Fibroblast of lung (primary cell): Measurements from ENCODE around the gene FHIT. TPM values are rescaled to one million over a fixed set of nuclear protein-coding genes. Genes with fewer than 3 reads are reported as not detected.

ENCODE experiments used
- DNase-seq, 2 donors: peaks; one replicate each; pipeline versions ENCODE4 v3.0.0 to v3.0.0-alpha.2; 2010; ENCODE audit warnings: low read depth in 2 of 2
- H2AFZ ChIP-seq: 2 replicates; pipeline ENCODE4 v1.5.1; 2012; ENCODE audit warnings: low read length, control low read depth, inconsistent platforms
- H3K27ac ChIP-seq: 2 replicates; pipeline ENCODE4 v1.5.1; 2011; ENCODE audit warnings: low read length, control low read depth; ENCODE audit not compliant: insufficient read depth
- H3K27me3 ChIP-seq: 2 replicates; pipeline ENCODE4 v1.5.1; 2011; ENCODE audit warnings: mild to moderate bottlenecking, low read length; ENCODE audit not compliant: control insufficient read depth, insufficient read depth
- H3K36me3 ChIP-seq: 2 replicates; pipeline ENCODE4 v1.5.1; 2011; ENCODE audit warnings: low read length; ENCODE audit not compliant: control insufficient read depth, insufficient read depth
- H3K4me1 ChIP-seq: 2 replicates; pipeline ENCODE4 v1.5.1; 2011; ENCODE audit warnings: low read length; ENCODE audit not compliant: control insufficient read depth, insufficient read depth; ENCODE audit errors: extremely low read depth
- H3K4me2 ChIP-seq: 2 replicates; pipeline ENCODE4 v1.5.1; 2011; ENCODE audit warnings: low read length, control low read depth; ENCODE audit not compliant: insufficient read depth; ENCODE audit errors: extremely low read depth
- H3K4me3 ChIP-seq, 4 experiments: fragments of 200-600 bp in 1 of 4; sonication (generic) in 1 of 4; replicated peaks in 1 of 4; 2 replicates each; pipeline ENCODE4 v1.5.1; 2011 to 2016; ENCODE audit warnings: low read length in 4 of 4, low read depth in 3 of 4, mild to moderate bottlenecking in 3 of 4, control low read depth in 2 of 4, inconsistent platforms in 1 of 4, mixed read lengths in 1 of 4; ENCODE audit not compliant: insufficient read depth in 1 of 4; ENCODE audit errors: control extremely low read depth in 1 of 4
- H3K79me2 ChIP-seq: 2 replicates; pipeline ENCODE4 v1.5.1; 2012; ENCODE audit warnings: mild to moderate bottlenecking, low read length, inconsistent platforms; ENCODE audit not compliant: control insufficient read depth, insufficient read depth
- H3K9ac ChIP-seq: 2 replicates; pipeline ENCODE4 v1.5.1; 2011; ENCODE audit warnings: mild to moderate bottlenecking, low read length, control low read depth; ENCODE audit not compliant: insufficient read depth
- H3K9me3 ChIP-seq: 2 replicates; pipeline ENCODE4 v1.5.1; 2012; ENCODE audit warnings: low read depth, low read length; ENCODE audit not compliant: control insufficient read depth, insufficient read depth
- H4K20me1 ChIP-seq: 2 replicates; pipeline ENCODE4 v1.5.1; 2011; ENCODE audit warnings: low read length; ENCODE audit not compliant: control insufficient read depth, insufficient read depth; ENCODE audit errors: extremely low read depth
- CTCF ChIP-seq, 2 donors: IDR thresholded peaks in 1 of 2; conservative IDR thresholded peaks in 1 of 2; 1 replicate in 1 of 2; 2 replicates in 1 of 2; pipeline ENCODE4 v1.5.1; 2011 to 2012; ENCODE audit warnings: low read length in 2 of 2, control low read depth in 1 of 2, inconsistent platforms in 1 of 2, low read depth in 1 of 2, mild to moderate bottlenecking in 1 of 2
- EZH2 ChIP-seq: IDR thresholded peaks from 2 replicates; pipeline ENCODE4 v1.5.1; 2012; ENCODE audit warnings: low read length, control low read depth, mild to moderate bottlenecking; ENCODE audit errors: missing control alignments
- polyA plus RNA-seq, 2 donors: library from polyadenylated mRNA; depleted of rRNA in 1 of 2; stranded (reverse) in 1 of 2; unstranded in 1 of 2; fragments of >200 nt; gene quantifications; 2 replicates each; pipeline ENCODE4 v1.2.1, GENCODE V29; 2011 to 2012; ENCODE audit warnings: missing spikeins in 1 of 2
- total RNA-seq: library from RNA; depleted of rRNA; stranded (reverse); fragments of >200 nt; gene quantifications from 2 replicates; pipeline ENCODE4 v1.2.1, GENCODE V29; 2014

FHIT gene
- total and polyA plus RNA-seq, 2 donors (not counting 1 experiment from before 2014, with no cell fraction given), result 0.79 to 2.1 TPM

- Histone ChIP-seq H3K4me3 (no peak overlapping the region), H2AFZ (no peak overlapping the region), H3K27me3 (no peaks in the 10 kb centered on the region), H4K20me1 (no peaks in the 10 kb centered on the region), H3K9me3 (no peaks in the 10 kb centered on the region), H3K79me2 (no peaks in the 10 kb centered on the region), H3K36me3 (no peaks in the 10 kb centered on the region), H3K9ac (no peak overlapping the region), H3K4me1 (no peaks in the 10 kb centered on the region), H3K27ac (no peak overlapping the region), H3K4me2 (no peak overlapping the region)
- TF ChIP-seq EZH2 (no peak), CTCF (conservative IDR thresholded peaks at IDR 0.05 in 1 of 2, IDR thresholded peaks at IDR 0.05 in 1 of 2; ENCODE audit: low read depth in 1 of 2, low read length in 2 of 2) (no peak)
- no peak for DNase-seq
Measured at GRCh38 chr3:59979542-59979941, 1271.7 kb downstream of the FHIT start.

GRCh38 chr3:59978979-59979378 lies 1272.3 kb downstream of the FHIT start:
- H3K27me3 ChIP-seq, result no peaks in the 10 kb centered on the region
- DNase-seq, result no peak
- H3K9me3 ChIP-seq, result no peaks in the 10 kb centered on the region
- no peaks in the 10 kb centered on the region for H3K79me2 ChIP-seq
- H3K9ac ChIP-seq, result no peak overlapping the region
- TF ChIP-seq EZH2 (no peak), CTCF (conservative IDR thresholded peaks at IDR 0.05 in 1 of 2, IDR thresholded peaks at IDR 0.05 in 1 of 2; ENCODE audit: low read depth in 1 of 2, low read length in 2 of 2) (no peak)
- H3K27ac ChIP-seq, result no peak overlapping the region
- no peaks in the 10 kb centered on the region for H3K36me3 ChIP-seq
- H4K20me1 ChIP-seq, result no peaks in the 10 kb centered on the region
- no peak overlapping the region for H3K4me3 ChIP-seq
- H2AFZ ChIP-seq, result no peak overlapping the region
- no peaks in the 10 kb centered on the region for H3K4me1 ChIP-seq
- no peak overlapping the region for H3K4me2 ChIP-seq

GRCh38 chr3:59970796-59971195 lies 1280.5 kb downstream of the FHIT start:
- Histone ChIP-seq H3K36me3 (no peaks in the 10 kb centered on the region), H3K79me2 (no peaks in the 10 kb centered on the region), H2AFZ (no peak overlapping the region), H3K27ac (no peak overlapping the region), H3K4me1 (no peaks in the 10 kb centered on the region), H4K20me1 (no peaks in the 10 kb centered on the region), H3K4me3 (no peak overlapping the region), H3K9me3 (no peaks in the 10 kb centered on the region), H3K9ac (no peak overlapping the region), H3K4me2 (no peak overlapping the region), H3K27me3 (no peaks in the 10 kb centered on the region)
- TF ChIP-seq EZH2 (no peak), CTCF (conservative IDR thresholded peaks at IDR 0.05 in 1 of 2, IDR thresholded peaks at IDR 0.05 in 1 of 2; ENCODE audit: low read depth in 1 of 2, low read length in 2 of 2) (no peak)
- DNase-seq, result no peak
